ENCODE results near the gene ARG2.

ARG2 gene

GRCh38 chr14:67638642-67639041 is 18.9 kb downstream of the ARG2 start:
- DNase-seq (ENCODE audit: low read depth): no peak

- no peak for DNase-seq (ENCODE audit: low read depth)
These were observed 21.8 kb downstream of the ARG2 start for GRCh38 chr14:67641480-67641879.

GRCh38 chr14:67641902-67642749 is 22.4 kb downstream of the ARG2 start:
- no peak for DNase-seq (ENCODE audit: low read depth)

GRCh38 chr14:67643713-67644112 is 24.0 kb downstream of the ARG2 start:
- no peak for DNase-seq (ENCODE audit: low read depth)

GRCh38 chr14:67644428-67644827 is 24.7 kb downstream of the ARG2 start:
- no peak for DNase-seq (ENCODE audit: low read depth)

- DNase-seq (ENCODE audit: low read depth): no peak
These were observed 25.7 kb downstream of the ARG2 start for GRCh38 chr14:67645414-67645813.

GRCh38 chr14:67646131-67646530 is 26.4 kb downstream of the ARG2 start:
- DNase-seq (ENCODE audit: low read depth): no peak

GRCh38 chr14:67650151-67650550 is 30.4 kb downstream of the ARG2 start:
- no peak for DNase-seq (ENCODE audit: low read depth)

- peak; percentile 83 for DNase-seq (ENCODE audit: low read depth)
These were observed 31.0 kb downstream of the ARG2 start for GRCh38 chr14:67650694-67651093.

GRCh38 chr14:67652189-67652588 is 32.5 kb downstream of the ARG2 start:
- no peak for DNase-seq (ENCODE audit: low read depth)

GRCh38 chr14:67653651-67654280 is 34.0 kb downstream of the ARG2 start:
- no peak for DNase-seq (ENCODE audit: low read depth)

- no peak for DNase-seq (ENCODE audit: low read depth)
These were observed 43.9 kb downstream of the ARG2 start for GRCh38 chr14:67663633-67664032.

- no peak for DNase-seq (ENCODE audit: low read depth)
These were observed 46.1 kb downstream of the ARG2 start for GRCh38 chr14:67665868-67666267.

GRCh38 chr14:67666750-67667449 is 47.2 kb downstream of the ARG2 start:
- DNase-seq (ENCODE audit: low read depth): no peak

GRCh38 chr14:67668559-67668958 is 48.8 kb downstream of the ARG2 start:
- DNase-seq (ENCODE audit: low read depth): no peak

- DNase-seq (ENCODE audit: low read depth): no peak
These were observed 53.7 kb downstream of the ARG2 start for GRCh38 chr14:67673451-67673850.

GRCh38 chr14:67674139-67674479 is 54.4 kb downstream of the ARG2 start:
- no peak for DNase-seq (ENCODE audit: low read depth)

GRCh38 chr14:67674480-67675218 is 54.9 kb downstream of the ARG2 start, which contains the start of gene VTI1B:
VTI1B (minus strand) TSS chr14:67674632; CDS start chr14:67674489, 143 bp downstream.
- no peak for DNase-seq (ENCODE audit: low read depth)

- no peak for DNase-seq (ENCODE audit: low read depth)
These were observed 55.5 kb downstream of the ARG2 start for GRCh38 chr14:67675219-67675582.

GRCh38 chr14:67679006-67679405 is 59.3 kb downstream of the ARG2 start:
- no peak for DNase-seq (ENCODE audit: low read depth)

GRCh38 chr14:67680121-67680602 is 60.4 kb downstream of the ARG2 start:
- DNase-seq (ENCODE audit: low read depth): peak; percentile 77

- no peak for DNase-seq (ENCODE audit: low read depth)
These were observed 61.2 kb downstream of the ARG2 start for GRCh38 chr14:67680941-67681340.
